Germinal center (tissue), 1 donor: Measurements from ENCODE around the gene C11orf21.

Experiments used
- DNase-seq: peaks from one replicate; pipeline ENCODE4 v3.0.0; 2012; ENCODE audit warnings: mixed read lengths, low spot score

Gene C11orf21

GRCh38 chr11:2271327-2272227, 30.1 kb downstream of the C11orf21 start:
- no peak for DNase-seq

GRCh38 chr11:2271077-2271326, 30.7 kb downstream of the C11orf21 start:
- no peak for DNase-seq

GRCh38 chr11:2270322-2271076, 31.2 kb downstream of the C11orf21 start, which contains the start of gene ASCL2:
ASCL2 (minus strand) TSS chr11:2270588; CDS start chr11:2270332, 256 bp downstream.
- no peak for DNase-seq

- DNase-seq: peak; percentile 41
Observed at GRCh38 chr11:2269601-2270321, 32.0 kb downstream of the C11orf21 start.

- peak; percentile 69 for DNase-seq
Observed at GRCh38 chr11:2268729-2269600, 32.8 kb downstream of the C11orf21 start.

- DNase-seq: no peak
Observed at GRCh38 chr11:2267851-2268728, 33.6 kb downstream of the C11orf21 start.

GRCh38 chr11:2267306-2267850, 34.3 kb downstream of the C11orf21 start:
- no peak for DNase-seq

GRCh38 chr11:2266586-2267305, 35.0 kb downstream of the C11orf21 start:
- no peak for DNase-seq

- DNase-seq: no peak
Observed at GRCh38 chr11:2265854-2266585, 35.7 kb downstream of the C11orf21 start.

- peak; percentile 77 for DNase-seq
Observed at GRCh38 chr11:2265396-2265795, 36.3 kb downstream of the C11orf21 start.

GRCh38 chr11:2264366-2265053, 37.2 kb downstream of the C11orf21 start:
- no peak for DNase-seq

- DNase-seq: no peak
Observed at GRCh38 chr11:2263724-2264360, 37.9 kb downstream of the C11orf21 start.

GRCh38 chr11:2263071-2263565, 38.6 kb downstream of the C11orf21 start:
- no peak for DNase-seq

- no peak for DNase-seq
Observed at GRCh38 chr11:2262301-2263070, 39.2 kb downstream of the C11orf21 start.

GRCh38 chr11:2261436-2262230, 40.1 kb downstream of the C11orf21 start:
- no peak for DNase-seq
